Trophoblast cell (in vitro differentiated cells and primary cell): ENCODE results near the gene LHFPL2.

Experiments
- DNase-seq, 2 donors: peaks; one replicate each; pipeline ENCODE4 v3.0.0-alpha.2; 2016
- H2AFZ ChIP-seq: 2 replicates; pipeline ENCODE4 v1.6.1; 2013; ENCODE audit warnings: low read length, moderate library complexity, mild to moderate bottlenecking; ENCODE audit not compliant: insufficient read depth, poor library complexity
- H2AK5ac ChIP-seq: 2 replicates; pipeline ENCODE4 v1.6.1; 2013; ENCODE audit warnings: mild to moderate bottlenecking, low read length
- H2BK120ac ChIP-seq: 2 replicates; pipeline ENCODE4 v1.6.1; 2013; ENCODE audit warnings: low read length, mild to moderate bottlenecking, moderate library complexity; ENCODE audit not compliant: insufficient read depth, poor library complexity
- H2BK12ac ChIP-seq: 2 replicates; pipeline ENCODE4 v1.6.1; 2013; ENCODE audit warnings: mild to moderate bottlenecking, low read length, moderate library complexity
- H2BK5ac ChIP-seq: 2 replicates; pipeline ENCODE4 v1.6.1; 2013; ENCODE audit warnings: low read length, low read depth, moderate library complexity, mild to moderate bottlenecking; ENCODE audit not compliant: poor library complexity
- H3K14ac ChIP-seq: 2 replicates; pipeline ENCODE4 v1.6.1; 2013; ENCODE audit warnings: mild to moderate bottlenecking, low read length
- H3K18ac ChIP-seq: 2 replicates; pipeline ENCODE4 v1.6.1; 2013; ENCODE audit warnings: mild to moderate bottlenecking, low read length
- H3K23ac ChIP-seq: 2 replicates; pipeline ENCODE4 v1.6.1; 2013; ENCODE audit warnings: low read length
- H3K27ac ChIP-seq: 2 replicates; pipeline ENCODE4 v1.5.1; 2013; ENCODE audit warnings: low read depth, mild to moderate bottlenecking, inconsistent platforms, low read length, moderate library complexity
- H3K27me3 ChIP-seq: 2 replicates; pipeline ENCODE4 v1.6.1; 2013; ENCODE audit warnings: inconsistent platforms, mild to moderate bottlenecking, low read length, moderate library complexity; ENCODE audit not compliant: insufficient read depth
- H3K36me3 ChIP-seq, 2 experiments: 1 replicate in 1 of 2; 2 replicates in 1 of 2; pipeline ENCODE4 v1.6.1; 2013; ENCODE audit warnings: low read length in 2 of 2, mild to moderate bottlenecking in 2 of 2, moderate library complexity in 1 of 2; ENCODE audit not compliant: insufficient read depth in 2 of 2, control insufficient read depth in 1 of 2
- H3K4ac ChIP-seq: 2 replicates; pipeline ENCODE4 v1.6.1; 2013; ENCODE audit warnings: low read depth, mild to moderate bottlenecking, low read length, moderate library complexity
- H3K4me1 ChIP-seq, 2 experiments: 1 replicate in 1 of 2; 2 replicates in 1 of 2; pipeline ENCODE4 v1.6.1; 2013; ENCODE audit warnings: low read length in 2 of 2, mild to moderate bottlenecking in 2 of 2, moderate library complexity in 1 of 2; ENCODE audit not compliant: insufficient read depth in 2 of 2, control insufficient read depth in 1 of 2
- H3K4me2 ChIP-seq: 2 replicates; pipeline ENCODE4 v1.6.1; 2013; ENCODE audit warnings: inconsistent platforms, mild to moderate bottlenecking, low read length, moderate library complexity
- H3K4me3 ChIP-seq: 2 replicates; pipeline ENCODE4 v1.5.1; 2013; ENCODE audit warnings: mild to moderate bottlenecking, low read depth, low read length, inconsistent platforms
- H3K79me1 ChIP-seq: one replicate; pipeline ENCODE4 v1.6.1; 2013; ENCODE audit warnings: low read length
- H3K79me2 ChIP-seq: 2 replicates; pipeline ENCODE4 v1.6.1; 2013; ENCODE audit warnings: low read length, mild to moderate bottlenecking; ENCODE audit not compliant: control insufficient read depth, insufficient read depth, poor library complexity
- H3K9ac ChIP-seq: 2 replicates; pipeline ENCODE4 v1.6.1; 2013; ENCODE audit warnings: mild to moderate bottlenecking, low read length
- H3K9me3 ChIP-seq: 2 replicates; pipeline ENCODE4 v1.6.1; 2013; ENCODE audit warnings: low read depth, mild to moderate bottlenecking, control low read depth, inconsistent platforms, low read length; ENCODE audit not compliant: insufficient read depth
- H4K12ac ChIP-seq: 2 replicates; pipeline ENCODE4 v1.6.1; 2013; ENCODE audit warnings: low read depth, mild to moderate bottlenecking, low read length, moderate library complexity
- H4K8ac ChIP-seq: 2 replicates; pipeline ENCODE4 v1.6.1; 2013; ENCODE audit warnings: low read depth, mild to moderate bottlenecking, low read length, moderate library complexity
- H4K91ac ChIP-seq: one replicate; pipeline ENCODE4 v1.6.1; 2013; ENCODE audit warnings: low read depth, mild to moderate bottlenecking, low read length, moderate library complexity
- WGBS: extraction: QIAGEN DNeasy Blood & Tissue Kit; methylation state at CpG from one replicate; pipeline ENCODE4 v1.1.7; 2013; ENCODE audit warnings: missing lambda C conversion rate; ENCODE audit not compliant: insufficient read length, insufficient coverage; ENCODE audit errors: extremely low coverage; 5-methylcytosine and 5-hydroxymethylcytosine counted together

The LHFPL2 gene

DNA sequence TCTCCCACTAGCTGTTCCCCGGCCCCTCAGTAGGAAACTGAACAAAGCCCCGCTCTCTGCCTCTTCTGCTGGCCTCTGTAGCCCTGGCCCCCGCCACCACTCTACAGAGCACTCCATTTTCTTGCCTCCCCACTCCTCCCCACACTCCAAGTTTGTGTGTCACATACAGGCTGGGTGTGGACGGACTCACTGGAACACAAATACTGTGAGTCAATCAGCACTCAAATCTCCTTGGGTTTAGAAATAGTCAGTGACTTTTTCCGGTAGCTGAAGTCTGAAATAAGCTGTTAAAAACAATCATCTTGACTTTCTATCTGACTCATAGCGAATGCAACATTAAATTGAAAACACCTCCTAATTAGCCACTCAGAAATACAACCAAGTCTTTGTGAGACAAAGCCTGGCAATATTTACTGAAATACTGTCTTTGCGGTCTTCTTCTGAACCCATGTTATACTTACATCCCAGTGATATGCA, 122.5 kb downstream of the LHFPL2 start:
- Histone ChIP-seq H4K8ac (no peak overlapping the region), H4K12ac (no peak overlapping the region), H2AK5ac (no peak overlapping the region), H3K14ac (no peak overlapping the region), H3K9me3 (no peaks in the 10 kb centered on the region), H3K4me2 (no peak overlapping the region), H3K4ac (no peak overlapping the region), H4K91ac (no peak overlapping the region), H3K23ac (no peak overlapping the region), H3K79me1 (peaks cover 4% of the 10 kb centered on the region), H2BK5ac (no peak overlapping the region), H2BK12ac (no peak overlapping the region), H3K4me1 (peaks cover 0 to 11% of the 10 kb centered on the region in 2 experiments), H3K9ac (no peak overlapping the region), H3K79me2 (no peaks in the 10 kb centered on the region), H3K27me3 (no peaks in the 10 kb centered on the region), H2BK120ac (no peak overlapping the region), H3K36me3 (peaks cover 0 to 2% of the 10 kb centered on the region in 2 experiments), H3K27ac (no peak overlapping the region), H3K18ac (no peak overlapping the region), H3K4me3 (no peak overlapping the region), H2AFZ (no peak overlapping the region)
- WGBS: no CpG with 5 or more reads among the region's 7 CpGs
- DNase-seq: peak in 1 of 2 donors; percentile 38

DNA sequence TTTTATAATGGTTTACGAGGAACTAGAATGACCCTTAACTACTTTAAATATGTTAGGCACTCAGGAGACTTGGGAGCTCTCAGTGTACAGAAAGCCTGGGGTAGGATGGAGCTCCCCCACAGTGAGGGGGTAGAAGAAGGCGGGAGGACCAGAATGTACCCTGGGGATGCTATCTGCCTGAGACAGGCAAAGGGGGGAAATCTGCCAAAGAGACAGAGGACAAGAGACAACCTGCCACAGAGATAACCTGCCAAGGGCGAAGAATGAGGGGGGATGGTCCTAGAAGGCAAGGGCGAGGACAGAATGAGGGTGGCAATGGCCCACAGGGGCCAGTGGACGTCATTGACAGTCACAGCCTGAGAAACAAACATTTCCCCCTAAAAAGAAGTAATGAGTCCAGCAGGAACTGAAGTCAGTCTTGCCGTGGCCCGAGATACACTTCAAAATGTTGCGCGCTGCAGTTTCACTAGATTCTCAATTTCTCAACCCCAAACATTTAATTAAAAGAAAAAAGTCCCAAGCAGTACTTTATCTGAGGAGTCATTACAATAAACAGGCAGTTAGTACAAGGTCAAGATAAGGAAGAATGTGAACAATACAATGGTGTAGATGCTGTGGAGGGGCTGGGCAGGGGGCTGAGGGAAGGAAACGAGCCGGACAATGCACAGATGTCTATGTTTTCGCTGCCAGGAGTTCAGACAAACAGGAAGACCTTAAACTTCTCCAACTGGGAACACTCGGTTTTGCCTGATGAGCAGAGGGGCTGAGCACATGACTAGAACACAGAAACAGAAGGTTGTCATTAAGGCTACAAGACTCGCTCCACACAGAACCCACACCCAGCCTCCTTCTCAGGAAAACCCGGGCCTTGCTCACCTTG, 125.0 kb downstream of the LHFPL2 start:
- Histone ChIP-seq H3K4me3 (no peak overlapping the region), H2AK5ac (no peak overlapping the region), H2AFZ (no peak overlapping the region), H3K18ac (no peak overlapping the region), H3K36me3 (peaks cover 0 to 2% of the 10 kb centered on the region in 2 experiments), H2BK5ac (no peak overlapping the region), H3K14ac (no peak overlapping the region), H2BK12ac (no peak overlapping the region), H3K23ac (no peak overlapping the region), H4K12ac (no peak overlapping the region), H3K9ac (no peak overlapping the region), H3K4ac (no peak overlapping the region), H3K27ac (no peak overlapping the region), H2BK120ac (no peak overlapping the region), H3K79me1 (peaks cover 7% of the 10 kb centered on the region), H3K9me3 (no peaks in the 10 kb centered on the region), H3K4me1 (peaks cover 12 to 22% of the 10 kb centered on the region in 2 experiments), H4K8ac (no peak overlapping the region), H4K91ac (no peak overlapping the region), H3K79me2 (peaks cover 2% of the 10 kb centered on the region), H3K4me2 (no peak overlapping the region), H3K27me3 (no peaks in the 10 kb centered on the region)
- no CpG with 5 or more reads among the region's 15 CpGs for WGBS
- DNase-seq: no peak

DNA sequence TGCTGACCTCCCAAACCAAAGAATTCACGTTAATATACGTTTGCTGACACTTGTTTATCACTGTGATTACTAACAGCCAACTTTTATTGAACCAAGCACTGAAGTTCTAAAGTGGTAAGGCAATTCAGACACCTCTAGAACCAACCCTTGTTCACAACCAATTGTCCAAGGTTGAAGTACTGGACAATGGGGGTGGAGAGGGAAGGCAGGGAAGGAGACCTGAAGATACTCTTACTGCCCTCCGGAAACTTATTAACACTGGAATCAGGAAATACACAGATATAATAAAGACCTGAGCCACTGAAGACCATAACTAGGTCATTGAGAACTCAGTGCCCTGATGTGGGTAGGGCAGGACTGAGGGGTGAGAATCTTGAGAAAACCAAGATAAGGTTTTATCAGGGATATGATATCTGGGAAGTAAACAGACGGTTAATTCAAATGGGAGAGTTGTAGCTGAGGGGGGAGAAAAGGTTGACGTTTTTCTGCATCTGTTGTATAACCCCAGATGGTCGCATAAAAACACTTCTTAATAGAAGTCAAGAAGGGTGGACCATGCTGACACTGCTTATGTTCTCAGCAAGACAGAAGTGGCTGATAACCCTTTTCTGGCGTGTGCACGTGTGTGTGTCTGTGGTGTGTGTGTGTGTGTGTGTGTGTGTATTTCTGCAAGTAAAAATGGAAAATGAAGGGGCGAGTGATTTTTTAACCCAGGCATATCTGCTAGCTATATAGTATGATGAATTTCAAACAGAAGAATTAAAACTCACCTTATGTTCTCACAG, 125.9 kb downstream of the LHFPL2 start:
- no peak overlapping the region for H3K4me3 ChIP-seq
- no peak overlapping the region for H3K27ac ChIP-seq
- no peak overlapping the region for H3K9ac ChIP-seq
- peaks cover 7% of the 10 kb centered on the region for H3K79me1 ChIP-seq
- peaks cover 14 to 21% of the 10 kb centered on the region in 2 experiments for H3K4me1 ChIP-seq
- H3K18ac ChIP-seq: no peak overlapping the region
- H3K9me3 ChIP-seq: no peaks in the 10 kb centered on the region
- H2AK5ac ChIP-seq: no peak overlapping the region
- no peak overlapping the region for H4K12ac ChIP-seq
- H2BK12ac ChIP-seq: no peak overlapping the region
- WGBS: no CpG with 5 or more reads among the region's 9 CpGs
- no peak overlapping the region for H3K4ac ChIP-seq
- no peak overlapping the region for H4K91ac ChIP-seq
- H2AFZ ChIP-seq: no peak overlapping the region
- no peak overlapping the region for H2BK5ac ChIP-seq
- no peaks in the 10 kb centered on the region for H3K27me3 ChIP-seq
- DNase-seq: no peak
- no peak overlapping the region for H4K8ac ChIP-seq
- H3K79me2 ChIP-seq: peaks cover 2% of the 10 kb centered on the region
- no peak overlapping the region for H3K14ac ChIP-seq
- no peak overlapping the region for H3K4me2 ChIP-seq
- H2BK120ac ChIP-seq: no peak overlapping the region
- H3K36me3 ChIP-seq: peaks cover 0 to 2% of the 10 kb centered on the region in 2 experiments
- H3K23ac ChIP-seq: no peak overlapping the region

DNA sequence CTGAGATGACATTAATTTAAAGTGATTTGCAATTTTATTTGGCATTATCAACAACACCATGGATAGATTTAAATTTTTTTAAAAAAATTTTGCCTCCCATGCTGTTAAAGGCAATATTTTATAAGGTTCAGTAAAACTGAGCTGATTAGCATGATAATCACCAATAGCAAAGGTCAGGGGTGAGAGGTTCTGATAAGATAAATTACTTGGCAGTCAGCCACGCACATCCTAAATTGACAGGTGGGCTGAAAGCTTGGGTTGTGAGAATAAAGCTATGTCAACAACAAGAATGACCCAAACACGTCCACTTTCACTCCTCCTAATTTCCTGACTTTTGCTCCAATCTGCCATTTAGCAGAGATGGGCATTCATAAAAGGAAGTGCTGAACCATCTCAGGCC, 127.1 kb downstream of the LHFPL2 start:
- Histone ChIP-seq H2BK120ac (no peak overlapping the region), H3K4me3 (no peak overlapping the region), H3K27ac (no peak overlapping the region), H4K8ac (no peak overlapping the region), H3K14ac (no peak overlapping the region), H4K12ac (no peak overlapping the region), H3K9ac (no peak overlapping the region), H2BK5ac (no peak overlapping the region), H3K4me2 (no peak overlapping the region), H2AK5ac (no peak overlapping the region), H3K79me1 (peaks cover 7% of the 10 kb centered on the region), H2BK12ac (no peak overlapping the region), H4K91ac (no peak overlapping the region), H3K79me2 (peaks cover 2% of the 10 kb centered on the region), H3K4ac (no peak overlapping the region), H3K23ac (no peak overlapping the region), H2AFZ (no peak overlapping the region), H3K4me1 (peaks cover 14 to 19% of the 10 kb centered on the region in 2 experiments), H3K36me3 (peaks cover 0 to 2% of the 10 kb centered on the region in 2 experiments), H3K9me3 (no peaks in the 10 kb centered on the region), H3K18ac (no peak overlapping the region), H3K27me3 (no peaks in the 10 kb centered on the region)
- no CpG with 5 or more reads among the region's 2 CpGs for WGBS
- DNase-seq: no peak
